Ammon's horn (tissue), 1 donor: ENCODE data around the gene IRF4.

Experiments
- DNase-seq: peaks from one replicate; pipeline ENCODE4 v3.0.0-alpha.2; 2016; ENCODE audit warnings: low spot score

IRF4 gene

GRCh38 chr6:391559-392440 is at the start of gene IRF4:
Gene IRF4, plus strand, starts transcription at chr6:391752. Its CDS starts 1,401 bp downstream, at chr6:393153.
- no peak for DNase-seq

- DNase-seq = no peak
Measured at GRCh38 chr6:341914-342831, 49.4 kb upstream of the IRF4 start.

GRCh38 chr6:342832-343179 is 48.7 kb upstream of the IRF4 start:
- DNase-seq = no peak

GRCh38 chr6:343226-343935 is 48.2 kb upstream of the IRF4 start:
- no peak for DNase-seq

GRCh38 chr6:343960-344815 is 47.4 kb upstream of the IRF4 start:
- DNase-seq = no peak

GRCh38 chr6:344816-345340 is 46.7 kb upstream of the IRF4 start:
- DNase-seq = no peak

- DNase-seq = no peak
Measured at GRCh38 chr6:345747-346385, 45.7 kb upstream of the IRF4 start.

- DNase-seq = no peak
Measured at GRCh38 chr6:346386-347030, 45.0 kb upstream of the IRF4 start.

- DNase-seq = no peak
Measured at GRCh38 chr6:347232-347631, 44.3 kb upstream of the IRF4 start.

GRCh38 chr6:347951-348859 is 43.3 kb upstream of the IRF4 start:
- DNase-seq = no peak

GRCh38 chr6:348860-349396 is 42.6 kb upstream of the IRF4 start:
- no peak for DNase-seq

GRCh38 chr6:349491-349921 is 42.0 kb upstream of the IRF4 start:
- no peak for DNase-seq

- no peak for DNase-seq
Measured at GRCh38 chr6:350371-350770, 41.2 kb upstream of the IRF4 start.

GRCh38 chr6:351011-351866 is 40.3 kb upstream of the IRF4 start:
- DNase-seq = no peak

GRCh38 chr6:351867-352289 is 39.7 kb upstream of the IRF4 start:
- DNase-seq = no peak

- no peak for DNase-seq
Measured at GRCh38 chr6:352474-352873, 39.1 kb upstream of the IRF4 start.

GRCh38 chr6:352896-353470 is 38.6 kb upstream of the IRF4 start:
- no peak for DNase-seq
